Inferior parietal cortex (tissue), 1 donor: ENCODE results near the gene USP19.

ENCODE experiments used
- DNase-seq: peaks from one replicate; pipeline ENCODE4 v3.0.0-alpha.2; 2016; ENCODE audit errors: extremely low spot score

Gene USP19

DNA sequence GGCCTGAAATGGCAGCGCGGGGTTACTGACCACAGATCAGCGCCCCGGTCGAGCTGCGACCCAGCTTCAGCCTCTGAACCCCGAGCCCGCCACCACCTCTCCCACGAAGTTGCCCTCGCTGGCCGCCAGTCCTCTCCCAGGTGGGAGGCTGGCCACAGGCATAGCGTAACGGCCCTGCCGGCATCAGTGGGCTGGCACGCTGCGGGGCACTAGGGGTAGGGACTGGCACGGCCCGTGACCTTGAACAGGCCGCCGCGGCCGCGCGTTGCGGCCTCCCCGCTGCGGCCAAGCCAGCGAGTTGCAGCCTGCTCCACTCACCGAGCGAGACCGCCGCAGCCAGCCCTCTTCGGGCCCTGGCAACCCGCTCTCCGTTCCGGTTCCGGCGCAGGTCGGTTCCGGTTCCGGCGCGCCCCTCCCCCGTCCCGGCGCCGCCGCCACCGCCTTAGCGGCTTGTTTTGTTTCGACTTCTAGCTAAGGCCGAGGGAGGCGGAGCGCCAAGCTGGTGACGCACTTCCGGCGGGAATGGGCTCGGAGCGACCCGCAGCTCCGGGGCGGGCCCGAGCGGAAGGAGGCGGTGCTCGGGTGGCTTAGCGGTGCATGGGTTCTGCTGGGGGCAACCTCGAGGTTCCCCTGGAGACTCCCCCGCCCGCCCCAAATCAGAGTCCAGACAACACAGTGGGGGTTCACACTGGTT is at the start of gene USP19:
Gene USP19, minus strand, starts transcription at position 386 of the 694 bp plus-strand sequence. CDS start 1,678 bp downstream, outside the sequence.
- DNase-seq, result peak; percentile 95

- DNase-seq, result no peak
Observed at GRCh38 chr3:49166752-49167556, 46.3 kb upstream of the USP19 start.

- peak; percentile 51 for DNase-seq
Observed at GRCh38 chr3:49165771-49166751, 45.4 kb upstream of the USP19 start, which contains the start of gene CCDC71. CCDC71 (minus strand) TSS chr3:49166331; CDS start chr3:49164208, 2,123 bp downstream.

- DNase-seq, result no peak
Observed at GRCh38 chr3:49164983-49165720, 44.5 kb upstream of the USP19 start.

DNA sequence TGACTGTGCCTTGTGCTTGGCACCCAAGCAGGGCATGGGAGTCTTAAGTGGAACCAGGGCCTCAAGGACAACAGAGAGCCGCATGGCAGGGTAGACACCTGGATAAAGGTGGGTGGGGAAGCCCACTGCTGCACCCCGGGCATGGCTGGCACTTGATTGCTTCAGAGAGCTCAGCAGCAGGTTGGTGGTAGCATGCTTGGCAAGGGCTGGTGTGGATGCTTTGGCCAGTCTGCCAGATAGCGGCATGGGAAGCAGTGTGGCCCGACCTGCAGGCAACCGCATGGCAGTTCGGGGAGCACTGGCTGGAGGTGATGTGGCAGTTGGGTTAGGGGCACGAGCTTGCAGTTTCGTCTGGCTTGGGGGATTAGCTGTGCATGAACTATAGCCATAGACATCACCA is 43.0 kb upstream of the USP19 start:
- DNase-seq, result no peak

DNA sequence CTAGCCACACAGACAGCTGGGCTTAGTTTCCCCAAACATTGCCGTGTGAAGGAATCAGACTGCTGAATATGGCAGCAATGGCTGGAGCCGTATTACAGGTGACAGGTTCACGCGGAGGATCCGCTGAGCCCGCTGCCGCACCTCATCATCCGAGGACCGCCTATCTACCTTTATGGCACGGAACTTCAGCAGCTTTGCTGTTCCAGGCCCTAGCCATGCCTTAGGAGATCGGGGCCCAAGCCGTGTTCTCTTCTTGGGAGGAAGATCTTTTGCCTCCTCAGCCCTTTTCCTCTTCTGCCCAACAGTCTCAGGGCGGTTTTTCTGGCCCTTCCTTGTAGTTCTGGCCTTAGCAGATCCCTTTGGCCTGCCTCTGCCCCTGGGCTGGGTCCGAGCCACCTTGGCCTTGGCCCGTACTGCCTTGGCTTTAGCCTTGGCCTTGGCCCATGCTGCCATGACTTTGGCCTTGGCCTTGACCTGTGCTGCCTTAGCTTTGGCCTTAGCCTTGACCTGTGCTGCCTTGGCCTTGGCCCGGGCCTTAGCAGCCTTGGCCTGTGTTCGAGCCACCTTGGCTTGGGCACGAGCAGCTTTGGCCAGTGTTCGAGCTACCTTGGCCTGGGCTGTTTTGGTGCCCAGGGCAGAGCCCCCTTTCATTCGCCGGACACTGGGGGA is 42.3 kb upstream of the USP19 start:
- no peak for DNase-seq

DNA sequence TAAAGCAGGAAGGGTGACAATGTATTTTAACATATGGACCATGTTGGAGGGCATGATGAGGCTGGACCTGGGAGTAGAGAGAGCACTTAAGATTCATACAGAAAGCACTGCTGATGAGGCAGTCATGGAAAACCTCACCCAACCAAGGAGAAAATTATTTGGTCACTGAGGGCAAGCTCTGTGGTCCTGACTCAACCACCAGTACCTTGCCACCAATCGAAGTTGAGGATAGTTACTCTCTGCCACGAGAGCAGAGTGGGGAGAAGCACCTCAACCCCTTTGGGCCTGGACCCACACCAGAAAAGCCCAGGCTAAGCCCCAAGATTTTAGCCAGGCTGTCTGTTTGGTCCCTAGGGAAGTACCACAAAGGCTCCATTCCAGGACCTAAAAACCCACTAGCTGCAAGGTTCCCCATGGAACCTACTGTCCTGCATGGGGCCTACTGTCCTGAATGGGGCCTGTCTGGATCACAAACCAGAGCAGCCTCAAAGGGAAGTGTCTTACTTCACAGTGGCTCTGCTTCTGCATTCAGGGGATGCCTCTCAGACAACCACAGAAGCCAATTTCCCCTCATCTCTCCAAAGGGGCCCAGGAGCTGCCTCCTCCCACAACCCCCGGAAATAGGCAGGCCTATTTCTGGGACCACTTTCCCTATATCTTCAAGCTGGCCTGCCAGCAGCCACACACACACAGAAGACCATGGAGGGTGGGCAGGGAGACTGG is 41.3 kb upstream of the USP19 start:
- no peak for DNase-seq

DNA sequence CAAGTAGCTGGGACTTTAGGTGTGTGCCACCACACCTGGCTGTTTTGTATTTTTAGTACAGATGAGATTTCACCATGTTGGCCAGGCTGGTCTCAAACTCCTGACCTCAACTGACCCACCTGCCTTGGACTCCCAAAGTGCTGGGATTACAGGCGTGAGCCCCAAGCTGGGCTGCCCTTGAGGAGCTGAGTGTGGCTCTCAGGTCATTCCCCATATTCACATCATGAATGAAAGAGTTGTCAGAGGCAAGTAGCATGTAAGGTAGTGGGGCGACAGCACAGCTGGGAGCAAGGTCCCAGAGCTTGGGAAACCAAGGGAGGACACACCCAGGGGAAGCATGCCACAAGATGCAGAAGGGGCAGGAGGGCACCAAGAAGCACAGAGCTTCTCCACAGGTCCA is 40.6 kb upstream of the USP19 start:
- no peak for DNase-seq

GRCh38 chr3:49158792-49159191 is 38.2 kb upstream of the USP19 start:
- no peak for DNase-seq

GRCh38 chr3:49158103-49158709 is 37.6 kb upstream of the USP19 start:
- DNase-seq, result peak; percentile 5

DNA sequence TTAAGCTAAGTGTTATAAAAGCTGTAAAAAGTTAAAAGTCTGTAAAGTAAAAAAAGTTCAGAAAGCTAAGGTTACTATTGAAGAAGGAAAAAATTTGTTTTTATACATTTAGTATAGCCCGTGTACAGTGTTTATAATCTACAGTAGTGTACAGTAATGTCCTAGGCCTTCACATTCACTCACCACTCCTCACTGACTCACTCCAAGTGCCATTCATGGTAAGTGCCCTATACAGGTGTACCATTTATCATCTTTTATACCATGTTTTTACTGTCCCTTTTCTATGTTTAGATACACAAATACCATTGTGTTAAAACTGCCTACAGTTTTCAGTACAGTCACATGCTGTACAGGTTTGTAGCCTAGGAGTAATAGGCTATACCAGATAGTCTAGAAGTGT is 36.7 kb upstream of the USP19 start:
- no peak for DNase-seq

- no peak for DNase-seq
Observed at GRCh38 chr3:49153349-49153912, 32.8 kb upstream of the USP19 start.

- no peak for DNase-seq
Observed at GRCh38 chr3:49151610-49152009, 31.0 kb upstream of the USP19 start.

DNA sequence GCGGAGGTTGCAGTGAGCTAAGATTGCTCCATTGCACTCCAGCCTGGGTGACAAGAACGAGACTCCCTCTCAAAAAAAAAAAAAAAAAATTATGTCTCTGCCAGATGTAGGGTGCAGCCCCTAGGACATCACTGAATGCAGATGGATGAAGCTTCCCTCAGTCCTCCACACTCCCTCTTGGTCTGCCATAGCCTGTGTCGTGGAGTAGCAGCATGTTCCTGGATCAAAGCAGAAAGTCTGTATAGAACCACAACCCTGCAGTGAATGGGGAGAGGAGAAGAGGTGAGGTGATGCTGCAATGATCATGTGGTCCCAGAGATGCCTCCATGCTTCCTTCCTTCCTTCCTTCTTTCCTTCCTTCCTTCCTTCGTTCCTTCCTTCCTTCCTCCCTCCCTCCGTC is 27.5 kb upstream of the USP19 start:
- DNase-seq, result no peak

- no peak for DNase-seq
Observed at GRCh38 chr3:49140080-49140479, 19.5 kb upstream of the USP19 start.

- no peak for DNase-seq
Observed at GRCh38 chr3:49135499-49135898, 14.9 kb upstream of the USP19 start.

GRCh38 chr3:49134471-49135265 is 14.0 kb upstream of the USP19 start:
- DNase-seq, result no peak

- DNase-seq, result peak; percentile 82
Observed at GRCh38 chr3:49133226-49133951, 12.8 kb upstream of the USP19 start.
